H9 (cell line): Measurements from ENCODE around the gene EBPL. TPM values are rescaled to one million over a fixed set of nuclear protein-coding genes. Genes with fewer than 3 reads are reported as not detected.

ENCODE experiments used
- DNase-seq: peaks from one replicate; pipeline ENCODE4 v3.0.0-alpha.2; 2017
- H2AFZ ChIP-seq: one replicate; pipeline ENCODE4 v1.6.1; 2013; ENCODE audit warnings: mild to moderate bottlenecking, low read length, control low read depth, moderate library complexity
- H2AK5ac ChIP-seq: 2 replicates; pipeline ENCODE4 v1.6.1; 2013; ENCODE audit warnings: low read length, control low read depth, mixed read lengths; ENCODE audit not compliant: insufficient read length
- H2BK120ac ChIP-seq: one replicate; pipeline ENCODE4 v1.6.1; 2013; ENCODE audit warnings: low read depth, mild to moderate bottlenecking, low read length, control low read depth, inconsistent platforms; ENCODE audit not compliant: poor library complexity, severe bottlenecking
- H2BK12ac ChIP-seq: 2 replicates; pipeline ENCODE4 v1.6.1; 2013; ENCODE audit warnings: low read length, control low read depth, mixed read lengths, low read depth; ENCODE audit not compliant: insufficient read length
- H2BK15ac ChIP-seq: 2 replicates; pipeline ENCODE4 v1.6.1; 2013; ENCODE audit warnings: low read depth, low read length, control low read depth
- H2BK20ac ChIP-seq: one replicate; pipeline ENCODE4 v1.6.1; 2013; ENCODE audit warnings: low read depth, mild to moderate bottlenecking, low read length, control low read depth, inconsistent platforms; ENCODE audit not compliant: poor library complexity, severe bottlenecking
- H2BK5ac ChIP-seq: 2 replicates; pipeline ENCODE4 v1.6.1; 2013; ENCODE audit warnings: low read length, control low read depth, mixed read lengths; ENCODE audit not compliant: insufficient read length
- H3K14ac ChIP-seq: 2 replicates; pipeline ENCODE4 v1.6.1; 2013; ENCODE audit warnings: low read length, control low read depth; ENCODE audit not compliant: insufficient read depth
- H3K18ac ChIP-seq: 2 replicates; pipeline ENCODE4 v1.6.1; 2013; ENCODE audit warnings: low read depth, mild to moderate bottlenecking, mixed read lengths, low read length, control low read depth; ENCODE audit not compliant: insufficient read length
- H3K23ac ChIP-seq: 2 replicates; pipeline ENCODE4 v1.6.1; 2013; ENCODE audit warnings: low read length, control low read depth, mixed read lengths, low read depth; ENCODE audit not compliant: insufficient read length
- H3K23me2 ChIP-seq: 2 replicates; pipeline ENCODE4 v1.6.1; 2013; ENCODE audit warnings: low read depth, mild to moderate bottlenecking, mixed read lengths, low read length, control low read depth; ENCODE audit not compliant: insufficient read length, poor library complexity, severe bottlenecking
- H3K27ac ChIP-seq: 2 replicates; pipeline ENCODE4 v1.5.1; 2013; ENCODE audit warnings: low read length, control low read depth, mixed read lengths, low read depth; ENCODE audit not compliant: insufficient read length
- H3K27me3 ChIP-seq: 2 replicates; pipeline ENCODE4 v1.6.1; 2013; ENCODE audit warnings: low read length, control low read depth, inconsistent platforms; ENCODE audit not compliant: insufficient read depth
- H3K4ac ChIP-seq: 2 replicates; pipeline ENCODE4 v1.6.1; 2013; ENCODE audit warnings: low read depth, mild to moderate bottlenecking, control low read depth, inconsistent platforms, low read length, moderate library complexity
- H3K4me1 ChIP-seq: 2 replicates; pipeline ENCODE4 v1.6.1; 2013; ENCODE audit warnings: low read length, control low read depth, inconsistent platforms; ENCODE audit not compliant: insufficient read depth
- H3K4me2 ChIP-seq: 2 replicates; pipeline ENCODE4 v1.6.1; 2013; ENCODE audit warnings: low read length, control low read depth, mixed read lengths; ENCODE audit not compliant: insufficient read length, insufficient read depth
- H3K56ac ChIP-seq: 2 replicates; pipeline ENCODE4 v1.6.1; 2013; ENCODE audit warnings: low read depth, mild to moderate bottlenecking, mixed read lengths, low read length, control low read depth; ENCODE audit not compliant: insufficient read length
- H3K79me1 ChIP-seq: 2 replicates; pipeline ENCODE4 v1.6.1; 2013; ENCODE audit warnings: low read depth, mild to moderate bottlenecking, moderate library complexity, low read length, control low read depth, inconsistent platforms; ENCODE audit not compliant: insufficient read depth, poor library complexity, severe bottlenecking
- H3K79me2 ChIP-seq: 2 replicates; pipeline ENCODE4 v1.6.1; 2013; ENCODE audit warnings: low read length, control low read depth, inconsistent platforms; ENCODE audit not compliant: insufficient read depth
- H3K9ac ChIP-seq: 2 replicates; pipeline ENCODE4 v1.6.1; 2013; ENCODE audit warnings: low read length, control low read depth, mixed read lengths; ENCODE audit not compliant: insufficient read length; ENCODE audit errors: extremely low read depth
- H3K9me3 ChIP-seq: one replicate; pipeline ENCODE4 v1.6.1; 2013; ENCODE audit warnings: low read depth, low read length, inconsistent platforms; ENCODE audit not compliant: control insufficient read depth
- H3T11ph ChIP-seq: one replicate; pipeline ENCODE4 v1.6.1; 2013; ENCODE audit warnings: mild to moderate bottlenecking, low read length, control low read depth, inconsistent platforms
- H4K20me1 ChIP-seq: one replicate; pipeline ENCODE4 v1.6.1; 2013; ENCODE audit not compliant: control insufficient read depth, insufficient read length, insufficient read depth
- H4K5ac ChIP-seq: 2 replicates; pipeline ENCODE4 v1.6.1; 2013; ENCODE audit warnings: low read depth, mild to moderate bottlenecking, mixed read lengths, low read length, control low read depth; ENCODE audit not compliant: insufficient read length
- H4K8ac ChIP-seq: replicated peaks from 2 replicates; pipeline ENCODE4 v1.6.1; 2013; ENCODE audit warnings: low read length, control low read depth, mixed read lengths, low read depth; ENCODE audit not compliant: insufficient read length
- H4K91ac ChIP-seq: 2 replicates; pipeline ENCODE4 v1.6.1; 2013; ENCODE audit warnings: low read depth, mild to moderate bottlenecking, moderate library complexity, mixed read lengths, low read length, control low read depth; ENCODE audit not compliant: insufficient read length
- H3K27ac Mint-ChIP-seq, 3 experiments: 2 replicates in 2 of 3; 3 replicates in 1 of 3; pipeline ENCODE4 v1.8.0; 2020 to 2021; ENCODE audit warnings: mixed read lengths in 3 of 3, mild to moderate bottlenecking in 1 of 3, moderate library complexity in 1 of 3
- H3K27me3 Mint-ChIP-seq: 2 replicates; pipeline ENCODE4 v1.8.0; 2021; ENCODE audit warnings: low read depth, mild to moderate bottlenecking, moderate library complexity, mixed read lengths
- H3K36me3 Mint-ChIP-seq, 3 experiments: 2 replicates in 2 of 3; 3 replicates in 1 of 3; pipeline ENCODE4 v1.8.0; 2020 to 2021; ENCODE audit warnings: low read depth in 3 of 3, mixed read lengths in 3 of 3; ENCODE audit not compliant: insufficient read depth in 1 of 3
- H3K4me1 Mint-ChIP-seq, 2 experiments: 2 replicates each; pipeline ENCODE4 v1.8.0; 2020; ENCODE audit warnings: mixed read lengths in 2 of 2
- H3K4me3 Mint-ChIP-seq, 2 experiments: 2 replicates in 1 of 2; 3 replicates in 1 of 2; pipeline ENCODE4 v1.8.0; 2020 to 2021; ENCODE audit warnings: mild to moderate bottlenecking in 2 of 2, mixed read lengths in 2 of 2, moderate library complexity in 1 of 2
- H3K9me3 Mint-ChIP-seq, 2 experiments: 2 replicates in 1 of 2; 3 replicates in 1 of 2; pipeline ENCODE4 v1.8.0; 2020; ENCODE audit warnings: mild to moderate bottlenecking in 2 of 2, mixed read lengths in 2 of 2, moderate library complexity in 1 of 2
- WGBS: extraction: QIAGEN DNeasy Blood & Tissue Kit; methylation state at CpG from one replicate; pipeline ENCODE4 v1.1.7; 2013; ENCODE audit warnings: missing lambda C conversion rate, low lambda C conversion rate, mixed read lengths; ENCODE audit not compliant: insufficient read length; ENCODE audit errors: extremely low coverage; 5-methylcytosine and 5-hydroxymethylcytosine counted together
- total RNA-seq: library from RNA; stranded (reverse); gene quantifications from 2 replicates; pipeline ENCODE4 v1.2.1, GENCODE V29; 2021
- TF ChIP-seq, protein P1 (sequence below): fragments of 200-600 bp; sonication (generic); conservative IDR thresholded peaks from 3 replicates; pipeline ENCODE4 v1.8.0; 2021; ENCODE audit warnings: antibody characterized with exemption, mild to moderate bottlenecking

The EBPL gene
- total RNA-seq, 1 experiment from 2014 or later: 65.9 TPM

DNA sequence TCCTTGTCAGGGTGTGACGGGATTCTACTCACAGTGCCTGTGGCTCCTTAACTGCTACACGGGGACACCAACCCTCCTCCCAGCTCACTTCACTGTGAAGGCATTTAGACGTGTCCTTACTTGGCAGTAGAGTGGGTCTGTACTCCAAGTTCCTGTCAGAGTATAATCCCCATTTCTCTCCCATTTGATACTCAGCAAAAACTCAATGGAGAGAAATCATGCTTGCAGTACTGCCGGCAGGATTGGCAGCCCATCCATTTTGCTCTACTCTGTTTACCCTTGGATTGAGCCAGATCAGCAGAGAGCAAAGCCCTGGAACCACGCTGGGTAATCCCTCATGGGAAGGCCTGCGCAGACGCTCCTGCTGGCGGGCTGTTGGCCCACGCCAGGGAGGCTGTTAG, 34.0 kb downstream of the EBPL start:
- peaks cover 6 to 17% of the 10 kb centered on the region in 2 experiments for H3K4me1 Mint-ChIP-seq

More for the DNA sequence above, 34.0 kb downstream of the EBPL start:
- H3K4ac ChIP-seq: no peak overlapping the region
- H4K8ac ChIP-seq: no peak overlapping the region
- no peak overlapping the region for H4K91ac ChIP-seq
- TF ChIP-seq, protein P1, sequence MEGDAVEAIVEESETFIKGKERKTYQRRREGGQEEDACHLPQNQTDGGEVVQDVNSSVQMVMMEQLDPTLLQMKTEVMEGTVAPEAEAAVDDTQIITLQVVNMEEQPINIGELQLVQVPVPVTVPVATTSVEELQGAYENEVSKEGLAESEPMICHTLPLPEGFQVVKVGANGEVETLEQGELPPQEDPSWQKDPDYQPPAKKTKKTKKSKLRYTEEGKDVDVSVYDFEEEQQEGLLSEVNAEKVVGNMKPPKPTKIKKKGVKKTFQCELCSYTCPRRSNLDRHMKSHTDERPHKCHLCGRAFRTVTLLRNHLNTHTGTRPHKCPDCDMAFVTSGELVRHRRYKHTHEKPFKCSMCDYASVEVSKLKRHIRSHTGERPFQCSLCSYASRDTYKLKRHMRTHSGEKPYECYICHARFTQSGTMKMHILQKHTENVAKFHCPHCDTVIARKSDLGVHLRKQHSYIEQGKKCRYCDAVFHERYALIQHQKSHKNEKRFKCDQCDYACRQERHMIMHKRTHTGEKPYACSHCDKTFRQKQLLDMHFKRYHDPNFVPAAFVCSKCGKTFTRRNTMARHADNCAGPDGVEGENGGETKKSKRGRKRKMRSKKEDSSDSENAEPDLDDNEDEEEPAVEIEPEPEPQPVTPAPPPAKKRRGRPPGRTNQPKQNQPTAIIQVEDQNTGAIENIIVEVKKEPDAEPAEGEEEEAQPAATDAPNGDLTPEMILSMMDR: no peak
- no peak overlapping the region for H3K9ac ChIP-seq
- Mint-ChIP-seq H3K27ac (0 out of 7 replicates have a peak overlapping the region, but pooled peaks of 1 of the 3 experiments have one; percentile 20), H3K4me3 (no peak overlapping the region), H3K9me3 (no peaks in the 10 kb centered on the region), H3K27me3 (no peaks in the 10 kb centered on the region), H3K36me3 (peaks cover 14 to 18% (median 17%) of the 10 kb centered on the region in 3 experiments; a peak in 6 of 7 replicates)
- no peak overlapping the region for H3K23ac ChIP-seq
- H2BK5ac ChIP-seq: no peak overlapping the region
- no peak overlapping the region for H2BK120ac ChIP-seq
- H3K9me3 ChIP-seq: no peaks in the 10 kb centered on the region
- no peaks in the 10 kb centered on the region for H3K4me1 ChIP-seq
- H3K56ac ChIP-seq: no peak overlapping the region
- H3K27ac ChIP-seq: no peak overlapping the region
- H3T11ph ChIP-seq: no peak overlapping the region
- H3K18ac ChIP-seq: no peak overlapping the region
- no peak overlapping the region for H2AFZ ChIP-seq
- H3K79me2 ChIP-seq: no peaks in the 10 kb centered on the region
- H3K4me2 ChIP-seq: no peak overlapping the region
- no peaks in the 10 kb centered on the region for H3K79me1 ChIP-seq
- H2BK20ac ChIP-seq: no peak overlapping the region
- no peak overlapping the region for H4K5ac ChIP-seq
- no peaks in the 10 kb centered on the region for H3K27me3 ChIP-seq
- no CpG with 5 or more reads among the region's 9 CpGs for WGBS
- no peak overlapping the region for H2BK12ac ChIP-seq
- H4K20me1 ChIP-seq: no peaks in the 10 kb centered on the region
- no peak overlapping the region for H2BK15ac ChIP-seq
- no peaks in the 10 kb centered on the region for H3K23me2 ChIP-seq
- no peak overlapping the region for H2AK5ac ChIP-seq
- DNase-seq: no peak
- no peak overlapping the region for H3K14ac ChIP-seq
